ENCODE data around the gene KLHL5.

DNA sequence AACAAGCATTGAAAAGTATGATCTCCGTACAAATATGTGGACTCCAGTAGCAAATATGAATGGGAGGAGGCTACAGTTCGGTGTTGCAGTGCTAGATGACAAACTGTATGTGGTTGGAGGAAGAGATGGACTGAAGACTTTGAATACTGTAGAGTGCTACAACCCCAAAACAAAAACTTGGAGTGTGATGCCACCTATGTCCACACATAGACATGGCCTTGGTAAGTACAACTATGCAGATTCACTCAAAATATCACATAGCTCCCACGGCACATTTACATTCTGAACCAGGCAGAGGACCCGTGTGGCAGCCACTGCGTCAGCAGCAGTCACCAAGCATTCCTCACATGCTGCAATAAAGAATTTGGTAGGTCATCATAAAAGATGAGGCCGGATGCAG, 41.3 kb downstream of the KLHL5 start:
- TF ChIP-seq, protein P1, sequence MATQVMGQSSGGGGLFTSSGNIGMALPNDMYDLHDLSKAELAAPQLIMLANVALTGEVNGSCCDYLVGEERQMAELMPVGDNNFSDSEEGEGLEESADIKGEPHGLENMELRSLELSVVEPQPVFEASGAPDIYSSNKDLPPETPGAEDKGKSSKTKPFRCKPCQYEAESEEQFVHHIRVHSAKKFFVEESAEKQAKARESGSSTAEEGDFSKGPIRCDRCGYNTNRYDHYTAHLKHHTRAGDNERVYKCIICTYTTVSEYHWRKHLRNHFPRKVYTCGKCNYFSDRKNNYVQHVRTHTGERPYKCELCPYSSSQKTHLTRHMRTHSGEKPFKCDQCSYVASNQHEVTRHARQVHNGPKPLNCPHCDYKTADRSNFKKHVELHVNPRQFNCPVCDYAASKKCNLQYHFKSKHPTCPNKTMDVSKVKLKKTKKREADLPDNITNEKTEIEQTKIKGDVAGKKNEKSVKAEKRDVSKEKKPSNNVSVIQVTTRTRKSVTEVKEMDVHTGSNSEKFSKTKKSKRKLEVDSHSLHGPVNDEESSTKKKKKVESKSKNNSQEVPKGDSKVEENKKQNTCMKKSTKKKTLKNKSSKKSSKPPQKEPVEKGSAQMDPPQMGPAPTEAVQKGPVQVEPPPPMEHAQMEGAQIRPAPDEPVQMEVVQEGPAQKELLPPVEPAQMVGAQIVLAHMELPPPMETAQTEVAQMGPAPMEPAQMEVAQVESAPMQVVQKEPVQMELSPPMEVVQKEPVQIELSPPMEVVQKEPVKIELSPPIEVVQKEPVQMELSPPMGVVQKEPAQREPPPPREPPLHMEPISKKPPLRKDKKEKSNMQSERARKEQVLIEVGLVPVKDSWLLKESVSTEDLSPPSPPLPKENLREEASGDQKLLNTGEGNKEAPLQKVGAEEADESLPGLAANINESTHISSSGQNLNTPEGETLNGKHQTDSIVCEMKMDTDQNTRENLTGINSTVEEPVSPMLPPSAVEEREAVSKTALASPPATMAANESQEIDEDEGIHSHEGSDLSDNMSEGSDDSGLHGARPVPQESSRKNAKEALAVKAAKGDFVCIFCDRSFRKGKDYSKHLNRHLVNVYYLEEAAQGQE (IDR thresholded peaks at IDR 0.05; ENCODE audit: insufficient read depth in 1 of 2, low read depth in 2 of 2, low read length in 1 of 2), result no peak
- TF ChIP-seq, protein P2, sequence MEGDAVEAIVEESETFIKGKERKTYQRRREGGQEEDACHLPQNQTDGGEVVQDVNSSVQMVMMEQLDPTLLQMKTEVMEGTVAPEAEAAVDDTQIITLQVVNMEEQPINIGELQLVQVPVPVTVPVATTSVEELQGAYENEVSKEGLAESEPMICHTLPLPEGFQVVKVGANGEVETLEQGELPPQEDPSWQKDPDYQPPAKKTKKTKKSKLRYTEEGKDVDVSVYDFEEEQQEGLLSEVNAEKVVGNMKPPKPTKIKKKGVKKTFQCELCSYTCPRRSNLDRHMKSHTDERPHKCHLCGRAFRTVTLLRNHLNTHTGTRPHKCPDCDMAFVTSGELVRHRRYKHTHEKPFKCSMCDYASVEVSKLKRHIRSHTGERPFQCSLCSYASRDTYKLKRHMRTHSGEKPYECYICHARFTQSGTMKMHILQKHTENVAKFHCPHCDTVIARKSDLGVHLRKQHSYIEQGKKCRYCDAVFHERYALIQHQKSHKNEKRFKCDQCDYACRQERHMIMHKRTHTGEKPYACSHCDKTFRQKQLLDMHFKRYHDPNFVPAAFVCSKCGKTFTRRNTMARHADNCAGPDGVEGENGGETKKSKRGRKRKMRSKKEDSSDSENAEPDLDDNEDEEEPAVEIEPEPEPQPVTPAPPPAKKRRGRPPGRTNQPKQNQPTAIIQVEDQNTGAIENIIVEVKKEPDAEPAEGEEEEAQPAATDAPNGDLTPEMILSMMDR (IDR thresholded peaks at IDR 0.05), result no peak
- TF ChIP-seq POLR2AphosphoS5 (IDR thresholded peaks at IDR 0.05; ENCODE audit: low read depth, low read length), result no peak

Data from Panc1 (cell line).